Parathyroid adenoma (tissue), 2 donors: ENCODE results near the gene ZMYND8.

Experiments used
- H2AFZ ChIP-seq: fragments of 300-600 bp; sonication (generic); one replicate; pipeline ENCODE4 v1.7.0; 2017; ENCODE audit warnings: antibody characterized with exemption, mild to moderate bottlenecking
- H3K27ac ChIP-seq: fragments of 300-600 bp; sonication (generic); one replicate; pipeline ENCODE4 v1.7.0; 2017
- H3K27me3 ChIP-seq: fragments of 300-600 bp; sonication (generic); one replicate; pipeline ENCODE4 v1.7.0; 2017; ENCODE audit warnings: low read length; ENCODE audit not compliant: control insufficient read depth, insufficient read depth
- H3K36me3 ChIP-seq: fragments of 300-600 bp; sonication (generic); one replicate; pipeline ENCODE4 v1.7.0; 2017; ENCODE audit warnings: low read length; ENCODE audit not compliant: control insufficient read depth, insufficient read depth
- H3K4me1 ChIP-seq: fragments of 300-600 bp; sonication (generic); one replicate; pipeline ENCODE4 v1.7.0; 2017; ENCODE audit warnings: control low read depth
- H3K4me2 ChIP-seq: fragments of 300-600 bp; sonication (generic); one replicate; pipeline ENCODE4 v1.7.0; 2017; ENCODE audit warnings: low read length
- H3K4me3 ChIP-seq: fragments of 300-600 bp; sonication (generic); one replicate; pipeline ENCODE4 v1.7.0; 2017; ENCODE audit warnings: low read depth, low read length
- H3K79me2 ChIP-seq: fragments of 300-600 bp; sonication (generic); one replicate; pipeline ENCODE4 v1.7.0; 2017; ENCODE audit warnings: control low read depth
- H3K9ac ChIP-seq: fragments of 300-600 bp; sonication (generic); one replicate; pipeline ENCODE4 v1.7.0; 2017; ENCODE audit warnings: mild to moderate bottlenecking
- H3K9me3 ChIP-seq: fragments of 300-600 bp; sonication (generic); one replicate; pipeline ENCODE4 v1.7.0; 2017; ENCODE audit warnings: low read length; ENCODE audit not compliant: control insufficient read depth
- CTCF ChIP-seq: fragments of 300-600 bp; sonication (generic); IDR thresholded peaks from one replicate; pipeline ENCODE4 v1.7.0; 2017; ENCODE audit warnings: antibody characterized with exemption, mild to moderate bottlenecking
- donor health status: primary hyperparathyroidism.

ZMYND8 gene

GRCh38 chr20:47345214-47345613 lies 11.3 kb downstream of the ZMYND8 start:
- Histone ChIP-seq H3K4me3 (no peak overlapping the region), H3K27ac (no peak overlapping the region), H3K79me2 (peaks cover 75% of the 10 kb centered on the region), H3K36me3 (no peaks in the 10 kb centered on the region), H3K9ac (no peak overlapping the region), H3K4me1 (peaks cover 40% of the 10 kb centered on the region), H3K4me2 (no peak overlapping the region), H3K27me3 (no peaks in the 10 kb centered on the region), H2AFZ (no peak overlapping the region), H3K9me3 (no peaks in the 10 kb centered on the region)
- TF ChIP-seq CTCF = no peak

- Histone ChIP-seq H3K36me3 (no peaks in the 10 kb centered on the region), H3K4me3 (no peak overlapping the region), H3K4me2 (no peak overlapping the region), H3K4me1 (peaks cover 23% of the 10 kb centered on the region), H3K27ac (no peak overlapping the region), H3K9ac (no peak overlapping the region), H3K9me3 (no peaks in the 10 kb centered on the region), H2AFZ (no peak overlapping the region), H3K79me2 (peaks cover 84% of the 10 kb centered on the region), H3K27me3 (no peaks in the 10 kb centered on the region)
- TF ChIP-seq CTCF = no peak
Measured at GRCh38 chr20:47343007-47343472, 13.5 kb downstream of the ZMYND8 start.

DNA sequence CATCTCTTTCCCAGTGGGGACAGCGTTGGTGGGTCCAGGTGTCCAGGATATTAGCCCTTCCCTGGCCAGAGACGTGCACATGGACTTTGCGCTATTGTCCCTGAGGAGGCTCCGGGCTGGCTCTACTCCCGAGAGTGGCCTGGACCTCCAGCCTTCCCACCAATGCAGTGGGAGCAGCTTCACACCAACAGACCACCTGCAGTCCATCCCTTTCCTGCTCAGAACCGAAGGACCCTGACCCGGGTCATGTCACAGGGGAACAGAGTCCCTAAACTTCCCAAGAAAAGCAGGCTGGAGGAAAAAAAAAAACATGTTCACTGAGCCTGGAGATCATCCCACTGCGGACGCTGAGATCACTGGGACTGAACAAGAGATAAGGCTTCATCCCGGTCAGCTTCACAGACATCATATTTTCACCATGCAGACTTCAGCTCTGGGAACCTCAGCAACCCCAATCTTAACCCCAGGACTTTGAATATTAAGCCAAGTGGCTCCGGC lies 18.3 kb downstream of the ZMYND8 start:
- no peak overlapping the region for H3K9ac ChIP-seq
- peaks cover 14% of the 10 kb centered on the region for H3K4me1 ChIP-seq
- no peaks in the 10 kb centered on the region for H3K36me3 ChIP-seq

DNA sequence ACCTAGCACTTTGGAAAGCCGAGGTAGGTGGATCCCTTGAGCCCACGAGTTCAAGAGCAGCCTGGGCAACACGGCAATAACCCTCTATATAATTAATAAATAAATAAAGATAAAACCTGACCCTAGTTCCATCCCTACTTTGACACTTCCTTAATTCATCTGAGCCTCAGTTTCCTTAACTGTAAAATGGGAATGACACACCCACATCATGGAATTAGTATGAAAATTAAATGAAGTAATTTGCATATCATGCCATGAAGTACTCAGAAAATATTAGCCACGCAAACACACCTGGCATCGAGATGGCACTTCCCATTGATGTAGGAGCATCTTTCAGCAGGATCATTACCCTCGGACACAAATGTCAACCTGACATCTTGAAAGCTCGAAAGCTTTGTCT lies 19.1 kb downstream of the ZMYND8 start:
- Histone ChIP-seq H3K27ac (no peak overlapping the region), H3K4me3 (no peak overlapping the region), H3K4me1 (peaks cover 14% of the 10 kb centered on the region), H3K27me3 (no peaks in the 10 kb centered on the region), H3K4me2 (no peak overlapping the region), H3K9ac (no peak overlapping the region), H3K79me2 (peaks cover 88% of the 10 kb centered on the region), H3K9me3 (no peaks in the 10 kb centered on the region), H2AFZ (no peak overlapping the region), H3K36me3 (no peaks in the 10 kb centered on the region)
- TF ChIP-seq CTCF = no peak

More for the DNA sequence above, 18.3 kb downstream of the ZMYND8 start:
- no peak for TF ChIP-seq CTCF
- no peak overlapping the region for H3K4me2 ChIP-seq
- no peaks in the 10 kb centered on the region for H3K9me3 ChIP-seq
- H3K27me3 ChIP-seq = no peaks in the 10 kb centered on the region
- no peak overlapping the region for H3K4me3 ChIP-seq
- H2AFZ ChIP-seq = no peak overlapping the region
- no peak overlapping the region for H3K27ac ChIP-seq
- H3K79me2 ChIP-seq = peaks cover 88% of the 10 kb centered on the region

- H3K4me1 ChIP-seq = peaks cover 14% of the 10 kb centered on the region
- H3K4me3 ChIP-seq = no peak overlapping the region
Measured at GRCh38 chr20:47336129-47336754, 20.3 kb downstream of the ZMYND8 start.

More at GRCh38 chr20:47336129-47336754, 20.3 kb downstream of the ZMYND8 start:
- Histone ChIP-seq H3K9me3 (no peaks in the 10 kb centered on the region), H3K27me3 (no peaks in the 10 kb centered on the region), H2AFZ (no peak overlapping the region), H3K79me2 (peaks cover 90% of the 10 kb centered on the region), H3K27ac (no peak overlapping the region), H3K36me3 (no peaks in the 10 kb centered on the region), H3K4me2 (no peak overlapping the region), H3K9ac (no peak overlapping the region)
- no peak for TF ChIP-seq CTCF
